Stomach (tissue), 9 donors: ENCODE measurements around the gene CCT6A. TPM values are rescaled to one million over a fixed set of nuclear protein-coding genes. Genes with fewer than 3 reads are reported as not detected.

Experiments
- DNase-seq, 2 donors: peaks; one replicate each; pipeline versions ENCODE4 v3.0.0 to v3.0.0-alpha.2; 2013 to 2019
- H3K27ac ChIP-seq, 5 donors: fragments of 200-600 bp in 4 of 5; sonication (generic) in 4 of 5; one replicate each; pipeline ENCODE4 v1.5.1; 2013 to 2019; ENCODE audit warnings: mild to moderate bottlenecking in 1 of 5, moderate library complexity in 1 of 5
- H3K27me3 ChIP-seq, 3 donors: fragments of 200-600 bp; sonication (generic); one replicate each; pipeline ENCODE4 v1.5.1; 2017 to 2019; ENCODE audit warnings: mixed run types in 1 of 3
- H3K36me3 ChIP-seq, 4 donors: fragments of 200-600 bp; sonication (generic); 1 replicate in 3 of 4; 2 replicates in 1 of 4; pipeline ENCODE4 v1.5.1; 2016 to 2019
- H3K4me1 ChIP-seq, 4 donors: fragments of 200-600 bp; sonication (generic); one replicate each; pipeline ENCODE4 v1.5.1; 2016 to 2019
- H3K4me3 ChIP-seq, 4 donors: fragments of 200-600 bp; sonication (generic) in 3 of 4; one replicate each; pipeline ENCODE4 v1.5.1; 2016 to 2019; ENCODE audit warnings: mild to moderate bottlenecking in 1 of 4
- H3K9me3 ChIP-seq, 4 donors: fragments of 200-600 bp; sonication (generic); one replicate each; pipeline ENCODE4 v1.5.1; 2016 to 2019
- EP300 ChIP-seq: sonication (generic); formaldehyde crosslinking; IDR thresholded peaks from one replicate; pipeline ENCODE4 v1.6.1; 2017; ENCODE audit warnings: antibody characterized with exemption
- POLR2A ChIP-seq, 4 donors: fragments of 450-650 bp; IDR thresholded peaks; one replicate each; pipeline ENCODE4 v1.6.1; 2016; ENCODE audit warnings: antibody characterized with exemption in 4 of 4, control low read depth in 2 of 4, mild to moderate bottlenecking in 1 of 4, moderate library complexity in 1 of 4
- POLR2AphosphoS5 ChIP-seq, 3 donors: sonication (generic); formaldehyde crosslinking; IDR thresholded peaks; one replicate each; pipeline ENCODE4 v1.6.1; 2016; ENCODE audit warnings: antibody characterized with exemption in 3 of 3
- WGBS, 5 donors: extraction: QIAGEN DNeasy Blood & Tissue Kit in 3 of 5; methylation state at CpG; one replicate each; pipeline versions ENCODE4 v1.1.5 to v1.1.7; 2013 to 2018; 5-methylcytosine and 5-hydroxymethylcytosine counted together
- intact Hi-C: fragments of 100-400 bp; cut with DNase I; formaldehyde crosslinking; loops from one replicate; pipeline ENCODE4 v1.15.1; 2023; ENCODE audit warnings: low total_unique reads
- polyA plus RNA-seq, 3 donors: library from polyadenylated mRNA; stranded (reverse); fragments of 200-250 nt; gene quantifications; one replicate each; pipeline ENCODE4 v1.2.3, GENCODE V29; 2013
- total RNA-seq, 5 donors: library from RNA; depleted of rRNA; stranded (reverse); fragments of >200 nt; gene quantifications; one replicate each; pipeline versions ENCODE4 v1.1.0 to v1.2.3, GENCODE V29; 2014 to 2016
- TF ChIP-seq, protein P1 (sequence below), 7 experiments: fragments of 450-650 bp in 4 of 7; fragments of 200-600 bp in 3 of 7; sonication (generic) in 3 of 7; IDR thresholded peaks; one replicate each; pipeline ENCODE4 v1.5.1; 2016 to 2019; ENCODE audit warnings: antibody characterized with exemption in 7 of 7, control low read depth in 2 of 7, mild to moderate bottlenecking in 1 of 7
- donor health status: healthy with polysubstance abuse.
- donor health status: Bipolar disorder and iron deficiency.
- donor health status: healthy.

Gene CCT6A
- total and polyA plus RNA-seq, 8 donors, result 36.8 to 200 (median 102) TPM

- H3K27ac ChIP-seq, result no peak overlapping the region
- H3K36me3 ChIP-seq, result peaks cover 25 to 70% (median 57%) of the 10 kb centered on the region in 4 donors
- no peaks in the 10 kb centered on the region for H3K9me3 ChIP-seq
- no peaks in the 10 kb centered on the region for H3K27me3 ChIP-seq
- no peak for DNase-seq
- no peak overlapping the region for H3K4me3 ChIP-seq
- 92 to 97% (median 94%) methylated on average over 26 to 29 of the region's 29 CpGs for WGBS, 5 donors
- intact Hi-C loops, result no loop called here
- TF ChIP-seq EP300 (no peak), POLR2AphosphoS5 (IDR thresholded peaks at IDR 0.05) (no peak), POLR2A (IDR thresholded peaks at IDR 0.05) (no peak)
- TF ChIP-seq, protein P1, sequence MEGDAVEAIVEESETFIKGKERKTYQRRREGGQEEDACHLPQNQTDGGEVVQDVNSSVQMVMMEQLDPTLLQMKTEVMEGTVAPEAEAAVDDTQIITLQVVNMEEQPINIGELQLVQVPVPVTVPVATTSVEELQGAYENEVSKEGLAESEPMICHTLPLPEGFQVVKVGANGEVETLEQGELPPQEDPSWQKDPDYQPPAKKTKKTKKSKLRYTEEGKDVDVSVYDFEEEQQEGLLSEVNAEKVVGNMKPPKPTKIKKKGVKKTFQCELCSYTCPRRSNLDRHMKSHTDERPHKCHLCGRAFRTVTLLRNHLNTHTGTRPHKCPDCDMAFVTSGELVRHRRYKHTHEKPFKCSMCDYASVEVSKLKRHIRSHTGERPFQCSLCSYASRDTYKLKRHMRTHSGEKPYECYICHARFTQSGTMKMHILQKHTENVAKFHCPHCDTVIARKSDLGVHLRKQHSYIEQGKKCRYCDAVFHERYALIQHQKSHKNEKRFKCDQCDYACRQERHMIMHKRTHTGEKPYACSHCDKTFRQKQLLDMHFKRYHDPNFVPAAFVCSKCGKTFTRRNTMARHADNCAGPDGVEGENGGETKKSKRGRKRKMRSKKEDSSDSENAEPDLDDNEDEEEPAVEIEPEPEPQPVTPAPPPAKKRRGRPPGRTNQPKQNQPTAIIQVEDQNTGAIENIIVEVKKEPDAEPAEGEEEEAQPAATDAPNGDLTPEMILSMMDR (IDR thresholded peaks at IDR 0.05), result no peak
- H3K4me1 ChIP-seq, result peaks cover 16 to 31% (median 25%) of the 10 kb centered on the region in 4 donors
These were observed 30.2 kb downstream of the CCT6A start for GRCh38 chr7:56081626-56082340.

- TF ChIP-seq POLR2A (IDR thresholded peaks at IDR 0.05) (no peak), POLR2AphosphoS5 (IDR thresholded peaks at IDR 0.05) (no peak), EP300 (no peak)
- TF ChIP-seq, protein P1 (IDR thresholded peaks at IDR 0.05), result no peak
- intact Hi-C loops, result no loop called here
- Histone ChIP-seq H3K27me3 (no peaks in the 10 kb centered on the region), H3K36me3 (peaks cover 21 to 70% (median 63%) of the 10 kb centered on the region in 4 donors), H3K4me3 (no peak overlapping the region), H3K9me3 (no peaks in the 10 kb centered on the region), H3K27ac (no peak overlapping the region), H3K4me1 (peaks cover 16 to 31% (median 25%) of the 10 kb centered on the region in 4 donors)
- 47 to 64% (median 62%) methylated on average over 11 to 13 of the region's 13 CpGs for WGBS, 5 donors
- DNase-seq, result peak in 1 of 2 donors; percentile 61
These were observed 31.7 kb downstream of the CCT6A start for GRCh38 chr7:56083150-56083785.

DNA sequence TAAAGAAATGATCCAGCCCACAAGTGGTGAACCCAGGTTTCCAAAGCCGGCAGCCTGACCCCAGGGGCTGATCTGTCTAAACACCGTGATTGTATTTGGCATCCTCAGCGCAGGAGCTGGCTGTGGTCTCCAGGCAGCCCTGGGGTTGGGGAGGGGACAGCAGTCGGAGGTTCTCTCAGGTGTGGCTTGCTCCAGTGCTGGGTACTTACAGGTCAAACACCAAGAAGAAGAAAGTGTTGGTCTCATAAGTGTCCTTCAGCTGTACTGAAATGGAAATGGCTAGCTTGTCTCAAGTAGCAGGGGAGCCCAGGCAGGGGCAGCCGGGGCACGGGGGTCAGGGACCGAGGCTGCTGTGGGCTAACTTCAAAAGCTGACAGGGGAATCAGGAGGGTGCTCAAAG lies 35.2 kb downstream of the CCT6A start:
- 88 to 95% (median 95%) methylated on average over 7 of the region's 7 CpGs for WGBS, 5 donors
- intact Hi-C loops, result no loop called here
- TF ChIP-seq EP300, result no peak
- TF ChIP-seq, protein P1 (IDR thresholded peaks at IDR 0.05), result no peak
- TF ChIP-seq POLR2A (IDR thresholded peaks at IDR 0.05), result no peak
- no peak for TF ChIP-seq POLR2AphosphoS5 (IDR thresholded peaks at IDR 0.05)

DNA sequence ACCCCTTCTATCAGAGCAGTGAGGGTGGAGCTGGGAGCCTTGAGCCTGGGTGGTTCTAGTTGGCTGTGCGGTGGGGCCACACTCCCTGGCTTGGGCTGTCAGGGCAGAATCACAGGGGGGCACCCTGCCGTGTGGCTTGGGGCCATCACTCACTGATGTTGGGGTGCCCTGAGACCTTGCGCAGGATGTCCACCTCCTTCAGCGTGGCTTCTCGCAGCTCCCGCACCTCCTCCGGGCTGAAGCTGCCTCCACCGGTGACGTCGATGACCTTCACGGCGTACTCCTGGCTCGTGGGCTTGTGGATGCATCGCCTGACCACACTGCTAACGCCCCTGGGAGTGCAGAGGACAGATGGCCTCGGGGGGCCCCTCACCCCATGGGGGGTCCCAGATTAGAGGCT lies 35.9 kb downstream of the CCT6A start:
- H3K27me3 ChIP-seq, result no peaks in the 10 kb centered on the region
- WGBS, 5 donors, result 92 to 97% (median 94%) methylated on average over 5 to 16 of the region's 16 CpGs
- H3K4me3 ChIP-seq, result no peak overlapping the region
- no peak for DNase-seq
- peaks cover 6 to 21% (median 16%) of the 10 kb centered on the region in 4 donors for H3K4me1 ChIP-seq
- TF ChIP-seq POLR2A (IDR thresholded peaks at IDR 0.05) (no peak), EP300 (no peak), POLR2AphosphoS5 (IDR thresholded peaks at IDR 0.05) (no peak)
- TF ChIP-seq, protein P1 (IDR thresholded peaks at IDR 0.05), result no peak
- H3K9me3 ChIP-seq, result no peaks in the 10 kb centered on the region
- peaks cover 0 to 43% (median 42%) of the 10 kb centered on the region in 4 donors for H3K36me3 ChIP-seq
- intact Hi-C loops, result no loop called here
- H3K27ac ChIP-seq, result no peak overlapping the region

More for the DNA sequence above, 35.2 kb downstream of the CCT6A start:
- DNase-seq, result no peak
- H3K27me3 ChIP-seq, result no peaks in the 10 kb centered on the region
- H3K9me3 ChIP-seq, result no peaks in the 10 kb centered on the region
- no peak overlapping the region for H3K27ac ChIP-seq
- peaks cover 2 to 50% (median 48%) of the 10 kb centered on the region in 4 donors for H3K36me3 ChIP-seq
- H3K4me3 ChIP-seq, result no peak overlapping the region
- peaks cover 1 to 14% (median 9%) of the 10 kb centered on the region in 4 donors for H3K4me1 ChIP-seq
